HCT116 (cell line): ENCODE results near the gene TBC1D12. TPM values are rescaled to one million over a fixed set of nuclear protein-coding genes. Genes with fewer than 3 reads are reported as not detected.

Experiments
- ATAC-seq: fragments of 200-7000 bp; cut with Tn5 transposase; 2 replicates; pipeline ENCODE4 v1.9.1; 2020; ENCODE audit warnings: mild to moderate bottlenecking, moderate library complexity
- BruUV-seq: library from RNA; stranded (reverse); fragments of 400-500 nt; replicated peaks from 2 replicates; lab custom pipeline; 2021; lab: Mats Ljungman, UMichigan
- CTCF ChIA-PET: fragments of 300-600 bp; sonication (Branson Sonifier 250); formaldehyde crosslinking; loops from one replicate; lab custom pipeline; 2021; ENCODE audit warnings: antibody characterized with exemption; lab: Charles Lee
- POLR2A ChIA-PET: fragments of 300-600, 350-600 bp; sonication (Branson Sonifier 250); formaldehyde crosslinking; loops from one replicate; lab custom pipeline; 2021; ENCODE audit warnings: antibody characterized with exemption; lab: Charles Lee
- RAD21 ChIA-PET, 2 experiments: fragments of 300-600 bp; sonication (Branson Sonifier 250); formaldehyde crosslinking; loops; one replicate each; lab custom pipeline; 2023; ENCODE audit warnings: low total read pairs in 2 of 2; ENCODE audit not compliant: uncharacterized antibody in 2 of 2, unreplicated experiment in 2 of 2, low non-redundant PET in 1 of 2; lab: Charles Lee
- DNase-seq: peaks from one replicate; pipeline ENCODE4 v3.0.0-alpha.2; 2010; ENCODE audit warnings: low read depth, low spot score
- H2AFZ ChIP-seq: fragments of 200-600 bp; shearing (Covaris generic), sonication (generic); 2 replicates; pipeline ENCODE4 v1.6.1; 2017; ENCODE audit warnings: low read depth, mixed run types, mixed read lengths, antibody characterized with exemption, low read length; ENCODE audit not compliant: poor library complexity, severe bottlenecking
- H3K27ac ChIP-seq: 2 replicates; pipeline ENCODE4 v1.5.1; 2012; ENCODE audit warnings: low read depth, low read length
- H3K27me3 ChIP-seq: fragments of 200-600 bp; sonication (generic); 2 replicates; pipeline ENCODE4 v1.6.1; 2016; ENCODE audit warnings: mixed run types, low read length, mixed read lengths; ENCODE audit not compliant: insufficient read depth
- H3K36me3 ChIP-seq, 2 experiments: fragments of 200-500 bp in 1 of 2; fragments of 200-600 bp in 1 of 2; sonication (Bioruptor generic) in 1 of 2; sonication (generic) in 1 of 2; 2 replicates each; pipeline versions ENCODE4 v1.5.1 to v1.6.1; 2014 to 2016; ENCODE audit warnings: low read length in 2 of 2, inconsistent platforms in 1 of 2, mixed read lengths in 1 of 2, mixed run types in 1 of 2; ENCODE audit not compliant: insufficient read depth in 2 of 2, control insufficient read depth in 1 of 2
- H3K4me1 ChIP-seq, 2 experiments: fragments of 200-600 bp in 1 of 2; sonication (generic) in 1 of 2; 2 replicates each; pipeline versions ENCODE4 v1.5.1 to v1.6.1; 2012 to 2017; ENCODE audit warnings: low read length in 2 of 2, inconsistent platforms in 1 of 2, mild to moderate bottlenecking in 1 of 2, mixed read lengths in 1 of 2, mixed run types in 1 of 2, moderate library complexity in 1 of 2; ENCODE audit not compliant: insufficient read depth in 2 of 2, control insufficient read depth in 1 of 2
- H3K4me2 ChIP-seq: fragments of 200-600 bp; sonication (generic); 2 replicates; pipeline ENCODE4 v1.6.1; 2017; ENCODE audit warnings: mixed run types, low read length, mixed read lengths
- H3K4me3 ChIP-seq, 2 experiments: fragments of 200-600 bp in 1 of 2; sonication (generic) in 1 of 2; replicated peaks in 1 of 2; 2 replicates each; pipeline ENCODE4 v1.5.1; 2011 to 2016; ENCODE audit warnings: low read length in 2 of 2, control low read depth in 1 of 2, low read depth in 1 of 2, mild to moderate bottlenecking in 1 of 2, mixed read lengths in 1 of 2, mixed run types in 1 of 2
- H3K79me2 ChIP-seq: fragments of 200-600 bp; sonication (generic); 2 replicates; pipeline ENCODE4 v1.6.1; 2017; ENCODE audit warnings: mild to moderate bottlenecking, mixed run types, low read length, moderate library complexity, mixed read lengths; ENCODE audit not compliant: insufficient read depth
- H3K9ac ChIP-seq: fragments of 200-600 bp; sonication (generic); 2 replicates; pipeline ENCODE4 v1.6.1; 2016; ENCODE audit warnings: low read length, mixed read lengths
- H3K9me2 ChIP-seq: fragments of 200-600 bp; sonication (generic), shearing (Covaris generic); 2 replicates; pipeline ENCODE4 v1.6.1; 2017; ENCODE audit warnings: mixed run types, mild to moderate bottlenecking, moderate library complexity; ENCODE audit not compliant: insufficient read depth
- H3K9me3 ChIP-seq, 2 experiments: fragments of 200-500 bp in 1 of 2; fragments of 200-600 bp in 1 of 2; sonication (Bioruptor generic) in 1 of 2; sonication (generic) in 1 of 2; 2 replicates each; pipeline ENCODE4 v1.6.1; 2014 to 2017; ENCODE audit warnings: low read length in 2 of 2, mixed read lengths in 2 of 2, inconsistent platforms in 1 of 2, low read depth in 1 of 2, mild to moderate bottlenecking in 1 of 2, mixed run types in 1 of 2, moderate library complexity in 1 of 2; ENCODE audit not compliant: control insufficient read depth in 1 of 2, insufficient read depth in 1 of 2
- H4K20me1 ChIP-seq: fragments of 200-600 bp; sonication (generic), shearing (Covaris generic); 2 replicates; pipeline ENCODE4 v1.6.1; 2017; ENCODE audit warnings: mixed run types, mild to moderate bottlenecking, moderate library complexity; ENCODE audit not compliant: insufficient read depth
- EZH2 ChIP-seq: fragments of 200-600 bp; sonication (generic); IDR thresholded peaks from 2 replicates; pipeline ENCODE4 v1.6.1; 2017; ENCODE audit warnings: antibody characterized with exemption, mixed run types
- MAX ChIP-seq: IDR thresholded peaks from 2 replicates; pipeline ENCODE4 v1.6.1; 2012
- ZNF274 ChIP-seq: fragments of 200-500 bp; sonication (Bioruptor generic); IDR thresholded peaks from 2 replicates; pipeline ENCODE4 v1.6.1; 2014; ENCODE audit warnings: mild to moderate bottlenecking, low read depth, low read length, inconsistent platforms
- intact Hi-C: fragments of 100-400 bp; cut with micrococcal nuclease; formaldehyde crosslinking; loops from 2 replicates; pipeline ENCODE4 v1.10.0; 2022
- total RNA-seq: library from RNA; stranded (reverse); gene quantifications from one replicate; pipeline ENCODE4 v1.2.1, GENCODE V29; 2021; ENCODE audit not compliant: unreplicated experiment
- TF ChIP-seq, protein P1 (sequence below): IDR thresholded peaks from 2 replicates; pipeline ENCODE4 v1.6.1; 2012; ENCODE audit warnings: low read depth
- TF ChIP-seq, protein P2 (sequence below): IDR thresholded peaks from 2 replicates; pipeline ENCODE4 v1.6.1; 2012

TBC1D12 gene
- total RNA-seq, 1 experiment from 2014 or later, result 7.1 TPM

GRCh38 chr10:94489976-94490788 lies 87.8 kb downstream of the TBC1D12 start:
- BruUV-seq, result no TSS peak
- DNase-seq, result no peak
- Histone ChIP-seq H3K27me3 (no peaks in the 10 kb centered on the region), H3K9me3 (no peaks in the 10 kb centered on the region), H3K9ac (no peak overlapping the region), H2AFZ (no peak overlapping the region), H3K27ac (no peak overlapping the region), H3K4me1 (no peaks in the 10 kb centered on the region), H3K9me2 (no peaks in the 10 kb centered on the region), H3K79me2 (peaks cover 4% of the 10 kb centered on the region; the same call in 1 of the 2 replicates), H3K4me3 (no peak overlapping the region), H3K36me3 (no peaks in the 10 kb centered on the region), H3K4me2 (no peak overlapping the region), H4K20me1 (no peaks in the 10 kb centered on the region)
- CTCF ChIA-PET, result no interaction called here
- RAD21 ChIA-PET, result no interaction called here
- POLR2A ChIA-PET, result no interaction called here
- intact Hi-C loops, result no loop called here
- ATAC-seq, result no peak
- TF ChIP-seq ZNF274 (no peak), EZH2 (no peak), MAX (no peak)
- TF ChIP-seq, protein P1, sequence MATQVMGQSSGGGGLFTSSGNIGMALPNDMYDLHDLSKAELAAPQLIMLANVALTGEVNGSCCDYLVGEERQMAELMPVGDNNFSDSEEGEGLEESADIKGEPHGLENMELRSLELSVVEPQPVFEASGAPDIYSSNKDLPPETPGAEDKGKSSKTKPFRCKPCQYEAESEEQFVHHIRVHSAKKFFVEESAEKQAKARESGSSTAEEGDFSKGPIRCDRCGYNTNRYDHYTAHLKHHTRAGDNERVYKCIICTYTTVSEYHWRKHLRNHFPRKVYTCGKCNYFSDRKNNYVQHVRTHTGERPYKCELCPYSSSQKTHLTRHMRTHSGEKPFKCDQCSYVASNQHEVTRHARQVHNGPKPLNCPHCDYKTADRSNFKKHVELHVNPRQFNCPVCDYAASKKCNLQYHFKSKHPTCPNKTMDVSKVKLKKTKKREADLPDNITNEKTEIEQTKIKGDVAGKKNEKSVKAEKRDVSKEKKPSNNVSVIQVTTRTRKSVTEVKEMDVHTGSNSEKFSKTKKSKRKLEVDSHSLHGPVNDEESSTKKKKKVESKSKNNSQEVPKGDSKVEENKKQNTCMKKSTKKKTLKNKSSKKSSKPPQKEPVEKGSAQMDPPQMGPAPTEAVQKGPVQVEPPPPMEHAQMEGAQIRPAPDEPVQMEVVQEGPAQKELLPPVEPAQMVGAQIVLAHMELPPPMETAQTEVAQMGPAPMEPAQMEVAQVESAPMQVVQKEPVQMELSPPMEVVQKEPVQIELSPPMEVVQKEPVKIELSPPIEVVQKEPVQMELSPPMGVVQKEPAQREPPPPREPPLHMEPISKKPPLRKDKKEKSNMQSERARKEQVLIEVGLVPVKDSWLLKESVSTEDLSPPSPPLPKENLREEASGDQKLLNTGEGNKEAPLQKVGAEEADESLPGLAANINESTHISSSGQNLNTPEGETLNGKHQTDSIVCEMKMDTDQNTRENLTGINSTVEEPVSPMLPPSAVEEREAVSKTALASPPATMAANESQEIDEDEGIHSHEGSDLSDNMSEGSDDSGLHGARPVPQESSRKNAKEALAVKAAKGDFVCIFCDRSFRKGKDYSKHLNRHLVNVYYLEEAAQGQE, result no peak
- TF ChIP-seq, protein P2, sequence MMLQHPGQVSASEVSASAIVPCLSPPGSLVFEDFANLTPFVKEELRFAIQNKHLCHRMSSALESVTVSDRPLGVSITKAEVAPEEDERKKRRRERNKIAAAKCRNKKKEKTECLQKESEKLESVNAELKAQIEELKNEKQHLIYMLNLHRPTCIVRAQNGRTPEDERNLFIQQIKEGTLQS, result no peak
